Type B pancreatic cell (in vitro differentiated cells): ENCODE measurements around the gene GALNS. TPM values are rescaled to one million over a fixed set of nuclear protein-coding genes. Genes with fewer than 3 reads are reported as not detected.

Experiments used
- DNase-seq: peaks from one replicate; pipeline ENCODE4 v3.0.0; 2021; ENCODE audit warnings: mixed read lengths; ENCODE audit not compliant: unreplicated experiment; ENCODE audit errors: extremely low spot score
- H3K27ac Mint-ChIP-seq: 2 replicates; pipeline ENCODE4 v1.8.0; 2021; ENCODE audit warnings: mild to moderate bottlenecking, mixed read lengths
- H3K27me3 Mint-ChIP-seq: 2 replicates; pipeline ENCODE4 v1.8.0; 2021; ENCODE audit warnings: mixed read lengths
- H3K36me3 Mint-ChIP-seq: 2 replicates; pipeline ENCODE4 v1.8.0; 2021; ENCODE audit warnings: mixed read lengths
- H3K4me1 Mint-ChIP-seq: one replicate; pipeline ENCODE4 v1.8.0; 2021; ENCODE audit warnings: mixed read lengths; ENCODE audit not compliant: unreplicated experiment
- H3K4me3 Mint-ChIP-seq: 2 replicates; pipeline ENCODE4 v1.8.0; 2021; ENCODE audit warnings: mild to moderate bottlenecking, mixed read lengths
- H3K9me3 Mint-ChIP-seq: 2 replicates; pipeline ENCODE4 v1.8.0; 2021; ENCODE audit warnings: mixed read lengths
- CTCF ChIP-seq: fragments of 200-600 bp; sonication (generic); conservative IDR thresholded peaks from 2 replicates; pipeline ENCODE4 v1.5.0; 2021; ENCODE audit warnings: antibody characterized with exemption, mild to moderate bottlenecking
- long read RNA-seq: library from polyadenylated mRNA; unstranded; transcript quantifications from one replicate; pipeline ENCODE4 v2.0.0, GENCODE V29; 2020
- total RNA-seq: library from RNA; stranded (reverse); gene quantifications from 2 replicates; pipeline ENCODE4 v1.2.1, GENCODE V29; 2021; ENCODE audit warnings: low replicate concordance

GALNS gene
- 30.2 and 32.5 TPM in 2 replicates for total RNA-seq
- long read RNA-seq, full-length matches to known transcripts = 16 of 20 reads
- long read RNA-seq, partial matches to known transcripts = 2 of 20 reads
- long read RNA-seq, other reads (novel, unspliced or antisense) = 2 of 20 reads

GRCh38 chr16:88856828-88857727 is at the start of gene GALNS, which contains the start of gene TRAPPC2L:
Gene GALNS, minus strand, starts transcription at chr16:88856947. Its CDS starts 70 bp downstream, at chr16:88856877.
Gene TRAPPC2L, plus strand, starts transcription at chr16:88857127. Its CDS starts 24 bp downstream, at chr16:88857151.
- Mint-ChIP-seq H3K27me3 (no peaks in the 10 kb centered on the region), H3K4me3 (peak within 1 kb of the TSS; percentile 99), H3K36me3 (no peaks in the 10 kb centered on the region), H3K27ac (peak within 1 kb of the TSS; percentile 95), H3K4me1 (peaks cover 14% of the 10 kb centered on the region), H3K9me3 (no peaks in the 10 kb centered on the region)
- DNase-seq = peak; percentile 100
- TF ChIP-seq CTCF = no peak

GRCh38 chr16:88906020-88906419 is 49.3 kb upstream of the GALNS start:
- no peak for TF ChIP-seq CTCF
- no peak overlapping the region for H3K27ac Mint-ChIP-seq
- no peaks in the 10 kb centered on the region for H3K36me3 Mint-ChIP-seq
- peaks cover 10% of the 10 kb centered on the region for H3K4me1 Mint-ChIP-seq
- no peaks in the 10 kb centered on the region for H3K27me3 Mint-ChIP-seq
- no peak overlapping the region for H3K4me3 Mint-ChIP-seq
- DNase-seq = no peak
- no peaks in the 10 kb centered on the region for H3K9me3 Mint-ChIP-seq

GRCh38 chr16:88905563-88905962 is 48.8 kb upstream of the GALNS start:
- no peaks in the 10 kb centered on the region for H3K36me3 Mint-ChIP-seq
- no peaks in the 10 kb centered on the region for H3K9me3 Mint-ChIP-seq
- no peak overlapping the region for H3K27ac Mint-ChIP-seq
- no peaks in the 10 kb centered on the region for H3K27me3 Mint-ChIP-seq
- no peak overlapping the region for H3K4me3 Mint-ChIP-seq
- no peak for TF ChIP-seq CTCF
- DNase-seq = no peak
- H3K4me1 Mint-ChIP-seq = peaks cover 10% of the 10 kb centered on the region

- Mint-ChIP-seq H3K4me1 (peaks cover 3% of the 10 kb centered on the region), H3K9me3 (no peaks in the 10 kb centered on the region), H3K27ac (no peak overlapping the region), H3K4me3 (no peak overlapping the region), H3K27me3 (no peaks in the 10 kb centered on the region), H3K36me3 (no peaks in the 10 kb centered on the region)
- TF ChIP-seq CTCF = no peak
- DNase-seq = no peak
Observed at GRCh38 chr16:88904676-88905365, 48.1 kb upstream of the GALNS start.

GRCh38 chr16:88903267-88903666 is 46.5 kb upstream of the GALNS start:
- H3K27me3 Mint-ChIP-seq = no peaks in the 10 kb centered on the region
- no peak for DNase-seq
- no peak overlapping the region for H3K27ac Mint-ChIP-seq
- no peak overlapping the region for H3K4me3 Mint-ChIP-seq
- no peaks in the 10 kb centered on the region for H3K9me3 Mint-ChIP-seq
- no peak for TF ChIP-seq CTCF
- no peaks in the 10 kb centered on the region for H3K36me3 Mint-ChIP-seq
- peaks cover 3% of the 10 kb centered on the region for H3K4me1 Mint-ChIP-seq
